GM18505 (cell line): Measurements from ENCODE around the gene AXDND1.
"Not testable (repeated sequence)": the region's sequence is repeated elsewhere in the genome, so short reads cannot be mapped to it uniquely, and the experiment has no call there.

ENCODE experiments used
- ATAC-seq: cut with Tn5 transposase; IDR thresholded peaks from one replicate; pipeline ENCODE4 v1.9.1; 2021; ENCODE audit not compliant: unreplicated experiment
- POLR2A ChIP-seq: IDR thresholded peaks from 4 replicates; pipeline ENCODE4 v1.6.1; 2011; ENCODE audit warnings: borderline replicate concordance; ENCODE audit not compliant: insufficient read depth, insufficient read length; ENCODE audit errors: extremely low read depth

Gene AXDND1

GRCh38 chr1:179478370-179478769 lies 112.6 kb downstream of the AXDND1 start:
- TF ChIP-seq POLR2A, result no peak
- no peak for ATAC-seq

- ATAC-seq, result no peak
- TF ChIP-seq POLR2A, result no peak
Measured at GRCh38 chr1:179490611-179491010, 124.8 kb downstream of the AXDND1 start.

GRCh38 chr1:179493323-179493722 lies 127.6 kb downstream of the AXDND1 start:
- no peak for ATAC-seq

GRCh38 chr1:179506199-179506598 lies 140.4 kb downstream of the AXDND1 start:
- ATAC-seq, result no peak
- TF ChIP-seq POLR2A, result no peak

More at GRCh38 chr1:179493323-179493722, 127.6 kb downstream of the AXDND1 start:
- TF ChIP-seq POLR2A, result no peak

- TF ChIP-seq POLR2A, result no peak
- no peak for ATAC-seq
Measured at GRCh38 chr1:179509384-179509783, 143.6 kb downstream of the AXDND1 start.

GRCh38 chr1:179510038-179510437 lies 144.3 kb downstream of the AXDND1 start:
- ATAC-seq, result peak; percentile 90

GRCh38 chr1:179516976-179517705 lies 151.4 kb downstream of the AXDND1 start:
- ATAC-seq, result no peak

More at GRCh38 chr1:179510038-179510437, 144.3 kb downstream of the AXDND1 start:
- no peak for TF ChIP-seq POLR2A

GRCh38 chr1:179518544-179518943 lies 152.8 kb downstream of the AXDND1 start:
- ATAC-seq, result not testable (repeated sequence)

More at GRCh38 chr1:179516976-179517705, 151.4 kb downstream of the AXDND1 start:
- no peak for TF ChIP-seq POLR2A

- no peak for ATAC-seq
- TF ChIP-seq POLR2A, result no peak
Measured at GRCh38 chr1:179529482-179530195, 163.9 kb downstream of the AXDND1 start.

GRCh38 chr1:179530352-179530751 lies 164.6 kb downstream of the AXDND1 start:
- no peak for ATAC-seq
- TF ChIP-seq POLR2A, result no peak

GRCh38 chr1:179541774-179542173 lies 176.0 kb downstream of the AXDND1 start:
- no peak for ATAC-seq
- TF ChIP-seq POLR2A, result no peak

GRCh38 chr1:179545321-179545720 lies 179.6 kb downstream of the AXDND1 start:
- ATAC-seq, result no peak
- no peak for TF ChIP-seq POLR2A

GRCh38 chr1:179547021-179547535 lies 181.3 kb downstream of the AXDND1 start:
- ATAC-seq, result no peak
- no peak for TF ChIP-seq POLR2A
